Body of pancreas (tissue), 4 donors: ENCODE measurements around the gene STK35. TPM values are rescaled to one million over a fixed set of nuclear protein-coding genes. Genes with fewer than 3 reads are reported as not detected.

Source experiments
- ATAC-seq: fragments of 150-250 bp; one replicate; pipeline ENCODE4 v1.9.1; 2016
- DNase-seq, 4 donors: peaks; one replicate each; pipeline ENCODE4 v3.0.0-alpha.2; 2019
- H3K27ac ChIP-seq, 4 donors: fragments of 200-600 bp; sonication (generic); 1 replicate in 3 of 4; 2 replicates in 1 of 4; pipeline versions ENCODE4 v1.5.1 to v1.6.1; 2016 to 2019; ENCODE audit warnings: mild to moderate bottlenecking in 1 of 4, mixed read lengths in 1 of 4, moderate library complexity in 1 of 4
- H3K27me3 ChIP-seq, 2 donors: fragments of 200-600 bp; sonication (generic); one replicate each; pipeline ENCODE4 v1.6.0; 2016; ENCODE audit warnings: mild to moderate bottlenecking in 1 of 2
- H3K36me3 ChIP-seq, 2 donors: fragments of 200-600 bp; sonication (generic); replicated peaks in 1 of 2; 2 replicates each; pipeline ENCODE4 v1.5.1; 2016; ENCODE audit warnings: low read depth in 2 of 2; ENCODE audit not compliant: insufficient read depth in 1 of 2
- H3K4me1 ChIP-seq: fragments of 200-600 bp; sonication (generic); one replicate; pipeline ENCODE4 v1.6.0; 2016
- H3K4me3 ChIP-seq, 2 donors: fragments of 200-600 bp; sonication (generic); 1 replicate in 1 of 2; 2 replicates in 1 of 2; pipeline ENCODE4 v1.5.1; 2016 to 2019
- H3K9me3 ChIP-seq, 3 donors: fragments of 200-600 bp; sonication (generic); 1 replicate in 2 of 3; 2 replicates in 1 of 3; pipeline ENCODE4 v1.5.1; 2016
- POLR2A ChIP-seq, 3 donors: fragments of 450-650 bp; IDR thresholded peaks; one replicate each; pipeline ENCODE4 v1.6.1; 2016; ENCODE audit warnings: antibody characterized with exemption in 3 of 3, mild to moderate bottlenecking in 2 of 3
- WGBS, 2 donors: methylation state at CpG; one replicate each; pipeline ENCODE4 v1.1.5; 2017; 5-methylcytosine and 5-hydroxymethylcytosine counted together
- intact Hi-C: fragments of 100-400 bp; cut with DNase I; formaldehyde crosslinking; loops from one replicate; pipeline ENCODE4 v1.15.1; 2023
- total RNA-seq, 2 donors: library from RNA; depleted of rRNA; stranded (reverse); fragments of >200 nt; gene quantifications; one replicate each; pipeline ENCODE4 v1.1.0, GENCODE V29; 2016
- TF ChIP-seq, protein P1 (sequence below), 7 experiments: fragments of 450-650 bp in 4 of 7; fragments of 200-600 bp in 3 of 7; sonication (generic) in 3 of 7; IDR thresholded peaks; one replicate each; pipeline ENCODE4 v1.5.1; 2016 to 2019; ENCODE audit warnings: antibody characterized with exemption in 7 of 7

The STK35 gene
- total RNA-seq, 2 donors from 2014 or later = 8.6 to 22.7 TPM

DNA sequence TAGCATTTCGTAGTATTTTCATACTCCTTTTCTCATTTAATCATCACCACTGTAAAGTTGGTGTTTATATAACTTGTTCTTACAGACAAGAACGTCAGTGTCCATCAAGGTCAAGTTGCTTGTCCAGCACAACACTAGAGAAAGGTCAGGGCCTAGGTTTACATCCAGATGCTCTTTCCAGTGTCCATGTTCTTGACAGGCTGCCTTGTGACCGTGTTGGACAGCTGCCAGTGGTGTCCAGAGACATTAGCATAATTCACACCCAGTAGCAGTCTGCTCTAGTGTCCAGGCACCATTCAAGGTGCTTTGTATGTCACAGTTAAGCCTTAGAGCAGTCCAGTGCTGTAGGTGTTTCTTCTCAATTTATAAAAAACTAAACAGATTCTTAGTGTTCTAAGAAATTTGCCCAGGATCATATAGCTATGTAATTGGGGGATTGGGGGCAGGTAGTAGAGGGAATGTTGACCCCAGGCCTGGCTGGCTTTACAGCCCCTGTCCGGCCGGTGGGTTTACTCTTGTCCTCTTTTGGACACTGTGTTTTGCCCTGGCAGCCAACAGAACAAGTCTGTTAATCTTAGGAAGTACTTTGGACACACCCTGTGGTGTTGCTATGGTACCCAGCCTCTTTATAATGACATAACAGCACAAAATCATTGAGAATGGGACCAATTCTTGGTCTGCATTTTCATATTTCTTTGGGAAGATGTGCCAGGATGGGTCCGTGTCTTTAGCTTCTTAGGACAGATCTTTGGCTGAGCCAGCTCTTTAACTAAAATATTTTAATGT is 8.0 kb downstream of the STK35 start:
- intact Hi-C loops = loop anchor here (10.0 kb wide), 1 partner anchor 985 kb away; no protein-coding TSS in a partner anchor
- no peak for ATAC-seq
- Histone ChIP-seq H3K27ac (no peak overlapping the region), H3K27me3 (no peaks in the 10 kb centered on the region), H3K4me1 (peaks cover 57% of the 10 kb centered on the region), H3K9me3 (no peaks in the 10 kb centered on the region), H3K36me3 (no peaks in the 10 kb centered on the region), H3K4me3 (no peak overlapping the region)
- DNase-seq = peak; percentile 34 to 63 (median 52)
- WGBS, 2 donors = 48 to 58% methylated on average over 6 of the region's 6 CpGs
- no peak for TF ChIP-seq POLR2A (IDR thresholded peaks at IDR 0.05)
- TF ChIP-seq, protein P1, sequence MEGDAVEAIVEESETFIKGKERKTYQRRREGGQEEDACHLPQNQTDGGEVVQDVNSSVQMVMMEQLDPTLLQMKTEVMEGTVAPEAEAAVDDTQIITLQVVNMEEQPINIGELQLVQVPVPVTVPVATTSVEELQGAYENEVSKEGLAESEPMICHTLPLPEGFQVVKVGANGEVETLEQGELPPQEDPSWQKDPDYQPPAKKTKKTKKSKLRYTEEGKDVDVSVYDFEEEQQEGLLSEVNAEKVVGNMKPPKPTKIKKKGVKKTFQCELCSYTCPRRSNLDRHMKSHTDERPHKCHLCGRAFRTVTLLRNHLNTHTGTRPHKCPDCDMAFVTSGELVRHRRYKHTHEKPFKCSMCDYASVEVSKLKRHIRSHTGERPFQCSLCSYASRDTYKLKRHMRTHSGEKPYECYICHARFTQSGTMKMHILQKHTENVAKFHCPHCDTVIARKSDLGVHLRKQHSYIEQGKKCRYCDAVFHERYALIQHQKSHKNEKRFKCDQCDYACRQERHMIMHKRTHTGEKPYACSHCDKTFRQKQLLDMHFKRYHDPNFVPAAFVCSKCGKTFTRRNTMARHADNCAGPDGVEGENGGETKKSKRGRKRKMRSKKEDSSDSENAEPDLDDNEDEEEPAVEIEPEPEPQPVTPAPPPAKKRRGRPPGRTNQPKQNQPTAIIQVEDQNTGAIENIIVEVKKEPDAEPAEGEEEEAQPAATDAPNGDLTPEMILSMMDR (IDR thresholded peaks at IDR 0.05) = no peak

DNA sequence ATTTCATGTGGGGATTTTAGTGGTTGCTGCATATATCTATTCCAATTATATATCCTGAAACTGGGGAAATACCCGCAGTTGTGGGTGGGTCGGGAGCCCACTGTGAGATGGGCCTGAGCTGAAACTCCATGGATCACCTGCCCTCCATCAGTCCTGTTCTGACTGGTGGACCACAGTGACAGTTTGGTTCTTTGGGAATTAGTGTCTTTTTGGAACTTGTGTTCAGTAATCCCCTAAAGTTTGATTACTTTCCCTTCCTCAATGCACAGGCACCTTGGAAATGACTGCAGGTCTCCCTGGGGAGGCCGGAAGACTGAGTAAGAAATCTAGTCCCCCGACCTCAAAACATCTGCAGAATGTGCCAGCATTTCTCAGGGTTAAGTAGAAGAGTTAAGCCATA is 11.3 kb downstream of the STK35 start:
- WGBS, 2 donors = 93 to 95% methylated on average over 4 of the region's 4 CpGs
- Histone ChIP-seq H3K4me1 (peaks cover 36% of the 10 kb centered on the region), H3K27me3 (no peaks in the 10 kb centered on the region)

DNA sequence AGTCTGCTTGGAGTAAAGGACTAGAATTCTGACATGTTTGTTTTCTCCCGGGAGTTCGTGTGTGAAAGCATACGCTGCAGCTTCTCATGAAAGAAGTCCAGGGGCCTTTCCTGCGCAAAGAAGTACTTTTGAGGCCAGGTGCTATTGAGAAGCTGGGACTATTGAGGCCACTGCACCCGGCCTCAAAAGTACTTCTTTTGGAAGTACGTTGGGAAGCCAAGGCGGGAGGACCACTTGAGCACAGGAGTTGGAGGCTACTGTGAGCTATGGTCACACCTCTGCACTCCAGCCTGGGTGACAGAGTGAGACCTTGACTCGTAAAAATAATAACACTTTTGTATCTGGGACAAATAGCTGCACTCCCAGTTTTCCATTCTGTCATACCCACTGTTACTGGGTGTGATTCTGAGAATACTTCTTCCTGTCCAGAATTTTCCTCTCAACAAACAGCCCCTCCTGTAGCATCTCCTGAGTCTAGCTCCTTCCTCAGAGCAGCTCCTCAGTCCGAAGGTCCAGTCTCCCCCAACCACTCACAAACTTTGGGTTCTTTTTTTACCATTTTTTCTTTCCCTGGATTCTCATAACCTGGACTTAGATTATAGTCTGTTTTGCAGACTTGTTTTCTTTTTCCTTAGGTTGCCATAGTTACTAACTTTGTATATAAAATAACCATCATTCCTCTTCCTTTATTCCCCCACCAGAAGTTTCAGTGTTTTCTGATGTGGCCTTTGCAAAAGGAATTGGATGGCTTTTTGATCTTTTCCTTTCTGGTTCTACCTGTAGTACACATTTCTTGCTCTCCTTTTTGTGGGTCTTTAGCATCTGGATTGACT is 12.7 kb downstream of the STK35 start:
- Histone ChIP-seq H3K36me3 (peaks cover 0 to 4% of the 10 kb centered on the region in 2 donors), H3K4me3 (no peak overlapping the region), H3K27ac (no peak overlapping the region), H3K9me3 (no peaks in the 10 kb centered on the region), H3K27me3 (no peaks in the 10 kb centered on the region), H3K4me1 (peaks cover 24% of the 10 kb centered on the region)
- 66 to 72% methylated on average over 5 to 9 of the region's 9 CpGs for WGBS, 2 donors
- intact Hi-C loops = no loop called here
- ATAC-seq = peak; percentile 19
- no peak for TF ChIP-seq POLR2A (IDR thresholded peaks at IDR 0.05)
- TF ChIP-seq, protein P1 (IDR thresholded peaks at IDR 0.05) = no peak
- no peak for DNase-seq

More for the DNA sequence above, 11.3 kb downstream of the STK35 start:
- ATAC-seq (no peak), DNase-seq (no peak)
- Histone ChIP-seq H3K9me3 (no peaks in the 10 kb centered on the region), H3K36me3 (peaks cover 0 to 4% of the 10 kb centered on the region in 2 donors), H3K4me3 (no peak overlapping the region), H3K27ac (no peak overlapping the region)
- intact Hi-C loops = no loop called here
- TF ChIP-seq, protein P1 (IDR thresholded peaks at IDR 0.05) = no peak
- no peak for TF ChIP-seq POLR2A (IDR thresholded peaks at IDR 0.05)

DNA sequence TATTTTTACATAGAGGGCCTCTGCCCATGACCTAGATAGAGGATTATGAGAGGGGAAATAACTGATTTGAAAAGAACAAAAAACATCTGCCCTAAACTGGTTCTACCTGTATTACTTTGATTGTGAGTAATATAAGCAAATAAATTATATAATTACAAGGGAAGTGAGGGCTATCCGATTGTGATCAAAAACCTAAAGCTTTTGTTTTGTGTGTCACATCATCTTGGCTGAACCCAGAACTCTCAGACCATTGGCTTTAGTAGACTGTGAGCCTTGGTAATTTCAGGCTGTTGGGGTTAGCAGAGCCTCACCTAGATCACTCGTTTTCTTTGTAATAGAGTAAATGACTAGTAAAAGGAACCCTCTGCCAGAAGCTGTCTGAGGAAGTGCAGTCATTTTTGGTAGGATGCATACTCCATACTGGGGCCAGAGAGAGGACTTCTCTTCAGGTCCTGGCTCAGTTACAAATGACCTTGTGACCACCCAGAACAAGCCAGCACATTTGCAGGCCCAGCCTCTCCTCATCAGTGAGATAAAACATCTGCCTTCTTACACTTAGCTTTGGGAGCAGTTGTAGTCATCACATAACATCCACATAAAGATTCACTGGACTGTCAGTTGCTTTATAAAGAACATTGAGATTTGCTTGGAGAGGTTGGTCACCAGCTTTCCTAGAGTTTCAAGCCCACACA is 13.5 kb downstream of the STK35 start:
- intact Hi-C loops = no loop called here
- peak in 2 of 4 donors; percentile 22 to 34 for DNase-seq
- no peaks in the 10 kb centered on the region for H3K27me3 ChIP-seq
- H3K36me3 ChIP-seq = peaks cover 0 to 4% of the 10 kb centered on the region in 2 donors
- 39 to 44% methylated on average over 2 of the region's 2 CpGs for WGBS, 2 donors
- no peaks in the 10 kb centered on the region for H3K9me3 ChIP-seq
- peak; percentile 52 for ATAC-seq
- H3K4me3 ChIP-seq = no peak overlapping the region
- no peak overlapping the region for H3K27ac ChIP-seq
- peaks cover 17% of the 10 kb centered on the region for H3K4me1 ChIP-seq
- TF ChIP-seq, protein P1 (IDR thresholded peaks at IDR 0.05) = no peak
- TF ChIP-seq POLR2A (IDR thresholded peaks at IDR 0.05) = no peak
